PFSK-1 (cell line): ENCODE measurements around the gene MEF2C.

Experiments used
- SIN3A ChIP-seq: IDR thresholded peaks from 2 replicates; pipeline ENCODE4 v1.6.1; 2012; ENCODE audit warnings: mild to moderate bottlenecking, low read length, moderate library complexity, borderline replicate concordance; ENCODE audit not compliant: insufficient read depth
- TF ChIP-seq, protein P1 (sequence below), 2 experiments: IDR thresholded peaks; 2 replicates each; pipeline versions ENCODE4 v1.6.1 to v1.8.0; 2011 to 2012; ENCODE audit warnings: low read depth in 2 of 2, low read length in 2 of 2, control low read depth in 1 of 2, inconsistent platforms in 1 of 2, mild to moderate bottlenecking in 1 of 2, moderate library complexity in 1 of 2; ENCODE audit not compliant: insufficient read depth in 1 of 2

DNA sequence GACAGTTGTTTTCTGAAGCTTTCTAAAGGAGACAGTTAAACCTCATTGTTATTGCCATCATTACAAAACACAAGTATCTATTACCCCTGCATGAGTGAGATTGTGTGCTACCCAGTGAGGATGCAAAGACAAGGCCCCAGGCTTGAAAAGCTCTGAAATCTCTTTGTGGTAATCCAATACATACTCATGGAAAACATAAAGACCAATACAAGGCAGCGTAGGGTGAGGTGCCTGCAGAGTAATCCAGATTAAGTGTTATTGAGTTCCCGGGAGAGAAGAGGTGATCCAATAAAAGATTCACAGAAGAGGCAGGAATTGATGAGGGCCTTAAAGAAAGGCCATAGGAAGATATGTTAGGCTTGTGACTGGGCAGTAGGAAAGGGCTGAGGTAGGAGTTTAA lies 150.1 kb downstream of the MEF2C start:
- TF ChIP-seq, protein P1, sequence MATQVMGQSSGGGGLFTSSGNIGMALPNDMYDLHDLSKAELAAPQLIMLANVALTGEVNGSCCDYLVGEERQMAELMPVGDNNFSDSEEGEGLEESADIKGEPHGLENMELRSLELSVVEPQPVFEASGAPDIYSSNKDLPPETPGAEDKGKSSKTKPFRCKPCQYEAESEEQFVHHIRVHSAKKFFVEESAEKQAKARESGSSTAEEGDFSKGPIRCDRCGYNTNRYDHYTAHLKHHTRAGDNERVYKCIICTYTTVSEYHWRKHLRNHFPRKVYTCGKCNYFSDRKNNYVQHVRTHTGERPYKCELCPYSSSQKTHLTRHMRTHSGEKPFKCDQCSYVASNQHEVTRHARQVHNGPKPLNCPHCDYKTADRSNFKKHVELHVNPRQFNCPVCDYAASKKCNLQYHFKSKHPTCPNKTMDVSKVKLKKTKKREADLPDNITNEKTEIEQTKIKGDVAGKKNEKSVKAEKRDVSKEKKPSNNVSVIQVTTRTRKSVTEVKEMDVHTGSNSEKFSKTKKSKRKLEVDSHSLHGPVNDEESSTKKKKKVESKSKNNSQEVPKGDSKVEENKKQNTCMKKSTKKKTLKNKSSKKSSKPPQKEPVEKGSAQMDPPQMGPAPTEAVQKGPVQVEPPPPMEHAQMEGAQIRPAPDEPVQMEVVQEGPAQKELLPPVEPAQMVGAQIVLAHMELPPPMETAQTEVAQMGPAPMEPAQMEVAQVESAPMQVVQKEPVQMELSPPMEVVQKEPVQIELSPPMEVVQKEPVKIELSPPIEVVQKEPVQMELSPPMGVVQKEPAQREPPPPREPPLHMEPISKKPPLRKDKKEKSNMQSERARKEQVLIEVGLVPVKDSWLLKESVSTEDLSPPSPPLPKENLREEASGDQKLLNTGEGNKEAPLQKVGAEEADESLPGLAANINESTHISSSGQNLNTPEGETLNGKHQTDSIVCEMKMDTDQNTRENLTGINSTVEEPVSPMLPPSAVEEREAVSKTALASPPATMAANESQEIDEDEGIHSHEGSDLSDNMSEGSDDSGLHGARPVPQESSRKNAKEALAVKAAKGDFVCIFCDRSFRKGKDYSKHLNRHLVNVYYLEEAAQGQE (IDR thresholded peaks at IDR 0.05; ENCODE audit: insufficient read depth in 1 of 2, low read depth in 2 of 2, low read length in 2 of 2): no peak
- TF ChIP-seq SIN3A: no peak
